Cardiac septum (tissue), 1 donor: ENCODE data around the gene HEMGN. TPM values are rescaled to one million over a fixed set of nuclear protein-coding genes. Genes with fewer than 3 reads are reported as not detected.
A peak's percentile ranks its signal among the peaks of the same experiment; 100 is the strongest.
"Not testable (repeated sequence)": the region's sequence is repeated elsewhere in the genome, so short reads cannot be mapped to it uniquely, and the experiment has no call there.

Experiments
- DNase-seq: peaks from one replicate; pipeline ENCODE4 v3.0.0-alpha.2; 2020; ENCODE audit warnings: low spot score
- intact Hi-C: fragments of 100-400 bp; cut with DNase I; formaldehyde crosslinking; loops from one replicate; pipeline ENCODE4 v1.14.0; 2022
- long read RNA-seq: library from polyadenylated mRNA; unstranded; transcript quantifications from one replicate; pipeline ENCODE4 v2.0.0, GENCODE V29; 2021
- total RNA-seq: library from RNA; stranded (reverse); fragmentation: NEBNext Ultra II Directional; extraction: Animal tissue kit (Norgen Biotek cat#: 25700); gene quantifications from one replicate; pipeline ENCODE4 v1.2.1, GENCODE V29; 2021
- donor health status: DM: no; HTN: no; CAD: no.

HEMGN gene, protein sequence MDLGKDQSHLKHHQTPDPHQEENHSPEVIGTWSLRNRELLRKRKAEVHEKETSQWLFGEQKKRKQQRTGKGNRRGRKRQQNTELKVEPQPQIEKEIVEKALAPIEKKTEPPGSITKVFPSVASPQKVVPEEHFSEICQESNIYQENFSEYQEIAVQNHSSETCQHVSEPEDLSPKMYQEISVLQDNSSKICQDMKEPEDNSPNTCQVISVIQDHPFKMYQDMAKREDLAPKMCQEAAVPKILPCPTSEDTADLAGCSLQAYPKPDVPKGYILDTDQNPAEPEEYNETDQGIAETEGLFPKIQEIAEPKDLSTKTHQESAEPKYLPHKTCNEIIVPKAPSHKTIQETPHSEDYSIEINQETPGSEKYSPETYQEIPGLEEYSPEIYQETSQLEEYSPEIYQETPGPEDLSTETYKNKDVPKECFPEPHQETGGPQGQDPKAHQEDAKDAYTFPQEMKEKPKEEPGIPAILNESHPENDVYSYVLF
- 0.48 TPM for total RNA-seq
- long read RNA-seq: 0 reads

DNA sequence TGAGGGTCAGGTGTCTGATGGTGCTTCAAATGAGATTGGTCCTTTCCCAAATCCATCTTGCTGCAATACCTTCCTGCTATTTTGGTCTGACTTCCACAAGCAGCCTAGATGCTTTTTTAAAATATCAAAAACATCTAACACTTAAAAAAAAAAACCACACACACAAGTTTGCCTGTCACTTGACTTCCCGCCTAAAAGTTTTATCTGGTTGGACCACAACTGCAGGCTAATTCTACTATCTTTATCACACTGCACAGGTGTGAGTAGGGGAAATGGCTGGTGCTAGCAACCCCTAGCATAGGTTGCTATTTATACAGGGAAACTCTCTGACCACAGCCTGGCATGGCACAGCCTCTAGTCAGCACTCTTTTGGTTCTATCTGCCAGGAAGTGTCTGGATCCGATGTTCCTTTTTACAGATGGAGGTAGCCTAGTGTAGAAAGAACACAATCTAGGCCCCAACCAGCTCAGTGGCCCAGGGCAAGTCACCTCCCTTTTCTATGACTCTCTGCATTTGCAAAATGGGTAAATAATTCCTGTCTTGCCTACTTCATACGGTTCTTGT, at the start of gene HEMGN:
Gene HEMGN (minus strand): TSS at position 92 of the 564 bp plus-strand sequence. CDS start 36 bp downstream, at position 56.
- DNase-seq: no peak
- intact Hi-C loops: no loop called here

DNA sequence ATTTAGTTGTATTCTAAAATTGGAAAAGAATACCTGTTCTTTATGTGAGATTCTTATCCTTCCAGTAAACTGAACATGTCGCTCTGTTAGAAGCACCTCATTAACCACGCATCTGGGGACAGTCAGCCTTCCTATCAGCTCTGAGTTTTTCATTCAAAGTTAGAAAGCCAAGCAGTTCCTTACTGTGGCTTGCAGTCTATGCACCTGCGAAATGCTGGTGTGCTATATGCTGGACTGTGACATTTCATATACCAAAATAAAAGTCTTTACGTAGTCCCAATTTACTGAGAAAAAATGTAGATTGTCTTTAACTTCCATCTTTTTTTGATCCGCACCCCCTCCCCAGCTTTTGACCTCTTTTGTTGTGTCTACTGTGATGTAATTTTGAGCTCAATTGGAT, 49.5 kb upstream of the HEMGN start:
- no peak for DNase-seq
- intact Hi-C loops: no loop called here

DNA sequence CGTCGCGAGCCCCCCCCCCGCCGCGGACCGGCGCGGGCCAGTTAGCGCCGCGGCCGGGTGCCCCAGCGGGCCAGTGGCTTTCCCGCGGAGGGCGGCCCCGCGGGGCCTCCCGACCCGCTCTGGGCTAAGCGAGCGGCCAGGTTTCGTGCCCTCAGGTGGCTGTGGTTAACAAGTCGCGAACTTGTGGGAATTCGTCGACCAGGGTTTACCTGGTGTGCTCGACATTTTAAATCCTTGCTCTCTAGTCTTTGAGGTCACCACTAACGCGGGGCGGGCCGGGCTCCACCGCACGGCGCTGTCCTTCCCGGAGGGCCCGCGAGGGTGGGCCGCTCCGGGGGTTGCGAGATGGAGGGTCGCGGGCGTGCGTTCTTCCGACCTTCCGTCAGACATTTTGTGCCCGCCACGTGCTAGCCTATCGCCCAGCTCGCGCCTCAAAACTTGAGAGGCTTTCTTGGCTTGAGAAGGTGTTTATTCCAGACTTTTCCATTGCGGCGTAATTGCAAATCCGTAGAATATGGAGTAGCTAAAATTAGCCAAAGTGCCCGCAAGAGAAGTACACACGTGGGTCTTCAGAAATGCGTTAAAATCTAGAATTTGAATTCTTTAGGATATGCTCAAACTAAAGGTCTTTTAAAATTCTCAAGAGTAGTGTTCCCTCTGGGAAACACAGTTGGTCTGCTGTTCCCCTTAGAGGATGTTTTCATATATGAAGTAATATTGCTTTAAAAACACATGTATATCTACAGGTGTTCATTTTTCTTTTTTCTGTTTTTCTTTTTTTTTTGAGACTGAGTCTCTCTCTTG, 47.3 kb upstream of the HEMGN start:
- DNase-seq: no peak
- intact Hi-C loops: loop anchor here (2.0 kb wide), 1 partner anchor 62 kb away; the partner anchor contains the start of gene TRMO

- intact Hi-C loops: loop anchor here (2.0 to 5.0 kb wide), 4 partner anchors 38 to 73 kb away; partner anchors contain the start of genes NANS and TRMO
- peak; percentile 82 for DNase-seq
These were observed 46.5 kb upstream of the HEMGN start for GRCh38 chr9:97984188-97985057.

GRCh38 chr9:97983589-97984187, 45.7 kb upstream of the HEMGN start:
- intact Hi-C loops: loop anchor here (2.0 to 5.0 kb wide), 4 partner anchors 39 to 74 kb away; partner anchors contain the start of genes NANS and TRMO
- no peak for DNase-seq

DNA sequence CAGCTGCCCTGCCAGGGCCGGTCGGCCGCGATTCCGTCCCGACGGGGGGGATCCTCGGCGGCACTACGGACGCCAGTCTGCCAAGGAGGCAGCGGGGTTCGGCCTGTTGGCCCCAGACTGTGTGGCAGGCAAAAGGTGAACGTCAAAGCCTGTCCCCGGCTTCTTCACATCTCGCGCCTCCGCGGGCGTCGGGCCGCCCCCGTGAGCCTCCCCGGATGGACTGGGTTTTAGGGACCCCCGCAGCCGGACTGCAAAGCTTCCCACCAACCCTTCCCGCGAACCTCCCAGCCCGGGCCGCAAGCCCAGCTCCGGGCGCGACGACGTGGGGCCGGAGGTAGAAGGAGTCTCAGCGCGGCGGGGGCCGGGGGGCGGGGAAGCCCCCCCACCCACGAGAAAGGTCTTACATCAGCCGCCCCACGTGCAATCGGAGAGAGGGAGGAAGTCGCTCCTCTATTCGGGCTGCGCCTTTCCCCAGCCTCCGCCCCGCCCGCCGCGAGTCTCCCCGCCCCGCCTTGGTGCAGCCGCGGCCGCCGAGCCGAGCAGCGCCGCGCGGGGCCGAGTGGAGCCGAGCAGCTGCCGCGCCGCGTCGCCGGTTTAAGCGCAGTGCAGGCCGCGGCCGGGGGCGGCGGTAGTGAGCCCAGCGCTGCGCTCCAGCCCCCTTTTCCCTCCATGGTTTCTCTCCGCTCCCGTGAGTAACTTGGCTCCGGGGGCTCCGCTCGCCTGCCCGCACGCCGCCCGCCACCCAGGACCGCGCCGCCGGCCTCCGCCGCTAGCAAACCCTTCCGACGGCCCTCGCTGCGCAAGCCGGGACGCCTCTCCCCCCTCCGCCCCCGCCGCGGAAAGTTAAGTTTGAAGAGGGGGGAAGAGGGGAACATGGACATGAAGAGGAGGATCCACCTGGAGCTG, 45.0 kb upstream of the HEMGN start, which contains the start of gene ANP32B:
Gene ANP32B (plus strand): TSS at position 659 of the 906 bp plus-strand sequence. CDS start 215 bp downstream, at position 874.
- intact Hi-C loops: loop anchor here (5.0 kb wide), 3 partner anchors 39 to 74 kb away; partner anchors contain the start of gene NANS
- peak; percentile 96 for DNase-seq

DNA sequence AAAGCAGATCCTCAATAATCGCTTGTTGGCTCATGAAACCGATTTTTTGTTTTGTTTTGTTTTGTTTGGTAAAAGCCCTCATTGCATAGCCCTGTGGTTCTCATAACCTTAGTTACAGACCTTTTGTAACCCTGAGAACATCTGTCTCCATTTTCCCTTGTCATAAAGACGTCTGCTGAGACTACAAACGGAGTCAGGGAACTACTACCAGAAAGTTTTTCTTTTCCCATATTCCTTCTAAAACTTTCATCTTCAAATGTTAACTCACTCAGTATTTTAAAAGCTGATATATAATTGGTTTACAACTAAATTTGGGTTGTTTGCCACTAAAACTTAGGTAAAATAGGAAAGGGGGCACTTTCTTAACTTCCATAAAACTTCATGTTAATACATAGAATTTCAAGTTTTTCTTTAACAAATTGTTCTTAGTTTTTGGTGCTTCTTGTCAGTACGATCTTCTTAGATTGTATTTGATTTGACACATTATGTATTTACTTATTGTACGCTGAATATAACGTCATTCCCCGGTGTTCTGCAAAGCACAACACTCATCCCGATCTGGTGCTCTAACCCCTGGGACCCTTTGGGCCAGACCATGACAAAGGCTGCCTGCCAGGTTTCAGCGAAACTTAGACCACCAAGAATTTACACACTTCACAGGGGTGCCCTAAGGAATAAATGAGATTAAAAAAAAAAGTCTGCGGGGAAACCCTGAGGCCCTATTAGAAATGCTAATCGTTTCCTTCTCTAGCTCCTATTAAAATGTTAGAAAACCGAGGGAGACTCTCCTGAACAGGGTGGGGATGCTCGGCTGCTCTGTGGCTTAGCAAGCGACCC, 44.1 kb upstream of the HEMGN start:
- intact Hi-C loops: loop anchor here (5.0 kb wide), 3 partner anchors 40 to 75 kb away; partner anchors contain the start of gene NANS

DNA sequence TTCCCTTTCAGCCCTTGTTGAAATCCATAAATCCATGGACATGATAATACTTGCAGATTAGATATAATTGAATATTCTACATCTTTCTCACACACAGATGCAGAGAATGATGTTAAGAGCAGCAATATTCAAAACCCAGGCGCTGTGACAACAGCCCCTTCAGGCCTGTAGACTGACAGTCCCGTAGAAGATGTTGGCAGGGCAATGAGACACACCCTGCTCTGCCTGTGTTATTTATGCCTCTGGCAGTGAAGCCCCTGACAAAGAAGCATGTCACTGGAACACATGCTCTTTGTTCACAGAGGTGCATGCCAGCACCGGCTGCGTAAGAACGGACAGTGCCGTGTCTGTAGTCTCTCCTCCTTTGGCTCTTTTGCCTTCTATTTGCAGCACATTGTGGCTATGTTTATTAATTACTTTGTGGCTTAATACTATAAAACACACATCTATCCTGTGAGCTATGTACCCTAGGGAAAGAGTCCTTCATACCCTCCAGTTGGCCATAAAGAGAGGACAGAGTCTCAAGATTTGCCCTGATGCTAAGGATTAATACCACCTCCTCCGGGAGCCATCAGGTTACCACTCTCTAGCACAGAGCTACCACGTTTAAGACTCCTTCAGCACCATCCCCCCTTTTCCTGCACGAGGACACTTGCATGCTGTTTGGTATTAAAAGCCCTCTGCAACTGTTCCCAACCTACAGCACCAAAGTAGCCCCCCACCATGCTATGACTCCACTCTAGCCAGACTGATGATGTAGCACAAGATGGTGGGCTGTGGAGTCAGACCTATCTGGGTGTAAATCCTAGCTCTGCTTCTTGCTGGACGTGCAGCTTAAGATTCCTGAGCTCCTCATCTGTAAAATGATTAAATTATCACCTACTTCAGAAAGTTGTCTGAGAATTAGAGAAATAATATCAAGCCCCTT, 43.2 kb upstream of the HEMGN start:
- intact Hi-C loops: loop anchor here (5.0 kb wide), 3 partner anchors 41 to 76 kb away; partner anchors contain the start of gene NANS
- peak; percentile 76 for DNase-seq

More for the DNA sequence above, 44.1 kb upstream of the HEMGN start:
- DNase-seq: no peak

DNA sequence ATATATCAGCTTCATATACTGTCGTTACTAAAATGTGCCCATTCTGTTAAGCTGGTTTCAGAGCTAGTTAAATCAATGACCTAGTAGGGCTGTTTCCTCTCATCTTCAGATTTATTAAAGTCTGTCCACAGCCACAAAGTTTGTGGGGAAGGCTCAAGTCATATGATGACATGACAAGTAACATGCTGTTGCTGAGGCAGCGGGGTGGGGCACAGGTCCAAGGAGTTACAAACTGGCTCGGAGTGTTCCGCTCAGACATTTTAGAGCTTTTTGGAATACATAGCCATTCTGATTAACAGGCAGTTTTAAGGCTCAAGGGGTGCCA, 42.5 kb upstream of the HEMGN start:
- intact Hi-C loops: loop anchor here (5.0 kb wide), 3 partner anchors 42 to 77 kb away; partner anchors contain the start of gene NANS
- DNase-seq: no peak

DNA sequence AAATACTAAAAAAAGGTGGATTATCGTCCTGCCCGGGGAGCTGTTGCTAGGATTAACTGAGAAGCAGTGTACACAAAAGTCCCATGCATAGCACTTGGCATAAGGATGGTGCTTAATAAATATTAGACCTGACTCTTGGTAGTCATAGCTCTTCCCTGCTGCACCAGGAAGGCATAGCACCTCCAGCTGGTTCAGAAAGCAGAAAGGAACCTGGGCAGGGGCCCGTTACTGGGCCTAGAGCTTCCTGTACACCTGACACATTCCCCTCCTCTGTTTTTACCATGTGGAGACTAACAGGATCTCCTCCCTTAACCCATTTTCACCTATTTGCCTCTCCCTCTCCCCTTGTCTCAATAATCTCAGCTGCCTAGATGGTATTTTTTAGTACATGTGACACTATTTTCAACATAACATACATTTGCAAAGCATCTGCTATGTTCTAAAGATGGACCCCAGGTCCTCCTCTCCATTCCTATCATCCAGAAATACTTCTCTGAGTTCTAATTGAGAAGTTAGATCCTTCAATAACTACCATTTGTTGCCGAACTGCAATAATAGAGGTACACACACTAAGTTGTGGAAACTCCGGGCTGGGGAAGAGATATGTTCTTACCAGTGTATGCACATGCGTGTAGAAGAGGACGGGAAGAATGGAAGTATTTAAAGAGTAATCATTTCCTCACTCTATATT, 42.0 kb upstream of the HEMGN start:
- intact Hi-C loops: loop anchor here (5.0 kb wide), 3 partner anchors 42 to 77 kb away; partner anchors contain the start of gene NANS
- DNase-seq: no peak

DNA sequence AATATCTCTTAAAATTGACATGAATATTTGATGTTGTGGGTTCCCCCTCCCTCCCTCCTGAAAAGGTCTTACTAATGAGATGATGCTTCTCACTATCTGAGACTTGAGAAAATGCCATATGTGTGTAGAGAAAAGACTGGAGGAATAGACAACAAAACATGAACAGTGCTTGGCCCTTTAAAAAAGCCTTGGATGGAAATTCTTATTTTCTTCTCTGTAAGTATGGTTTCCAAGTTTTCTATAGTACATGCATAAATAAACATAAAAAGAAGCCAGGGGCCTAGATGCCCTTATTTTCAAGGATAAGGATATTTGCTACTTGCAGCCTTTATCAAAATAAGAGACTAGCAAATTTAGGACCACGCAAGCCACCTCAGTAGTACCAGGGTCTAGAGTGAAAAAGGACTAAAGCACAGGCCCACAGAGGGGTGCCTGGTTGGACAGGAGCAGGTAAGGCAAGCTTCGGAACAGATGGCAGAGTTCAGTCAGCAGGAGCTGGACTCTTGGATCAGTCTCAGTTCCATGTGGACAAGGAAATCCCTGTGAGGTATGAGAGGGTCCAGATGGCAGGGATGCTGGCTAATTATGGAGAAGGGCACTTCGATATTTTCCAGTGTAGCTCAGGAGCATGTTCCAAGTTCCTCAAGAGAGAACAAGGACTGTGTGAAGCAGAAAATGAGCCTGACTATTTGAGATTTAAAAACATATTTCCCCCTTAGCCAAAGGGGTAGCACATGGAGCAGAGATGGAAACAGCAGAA, 40.6 kb upstream of the HEMGN start:
- DNase-seq: no peak
- intact Hi-C loops: no loop called here

GRCh38 chr9:97976633-97977032, 38.7 kb upstream of the HEMGN start:
- DNase-seq, intact Hi-C loops: not testable (repeated sequence)

- intact Hi-C loops: no loop called here
- DNase-seq: no peak
These were observed 37.4 kb upstream of the HEMGN start for GRCh38 chr9:97975376-97975775.

- intact Hi-C loops: no loop called here
- no peak for DNase-seq
These were observed 34.8 kb upstream of the HEMGN start for GRCh38 chr9:97972753-97973152.
